ENCODE results near the gene RSPH10B2.
"Not testable (repeated sequence)": the region's sequence is repeated elsewhere in the genome, so short reads cannot be mapped to it uniquely, and the experiment has no call there.

GRCh38 chr7:6815470-6815869, 61.6 kb downstream of the RSPH10B2 start:
- TF ChIP-seq, protein P1, sequence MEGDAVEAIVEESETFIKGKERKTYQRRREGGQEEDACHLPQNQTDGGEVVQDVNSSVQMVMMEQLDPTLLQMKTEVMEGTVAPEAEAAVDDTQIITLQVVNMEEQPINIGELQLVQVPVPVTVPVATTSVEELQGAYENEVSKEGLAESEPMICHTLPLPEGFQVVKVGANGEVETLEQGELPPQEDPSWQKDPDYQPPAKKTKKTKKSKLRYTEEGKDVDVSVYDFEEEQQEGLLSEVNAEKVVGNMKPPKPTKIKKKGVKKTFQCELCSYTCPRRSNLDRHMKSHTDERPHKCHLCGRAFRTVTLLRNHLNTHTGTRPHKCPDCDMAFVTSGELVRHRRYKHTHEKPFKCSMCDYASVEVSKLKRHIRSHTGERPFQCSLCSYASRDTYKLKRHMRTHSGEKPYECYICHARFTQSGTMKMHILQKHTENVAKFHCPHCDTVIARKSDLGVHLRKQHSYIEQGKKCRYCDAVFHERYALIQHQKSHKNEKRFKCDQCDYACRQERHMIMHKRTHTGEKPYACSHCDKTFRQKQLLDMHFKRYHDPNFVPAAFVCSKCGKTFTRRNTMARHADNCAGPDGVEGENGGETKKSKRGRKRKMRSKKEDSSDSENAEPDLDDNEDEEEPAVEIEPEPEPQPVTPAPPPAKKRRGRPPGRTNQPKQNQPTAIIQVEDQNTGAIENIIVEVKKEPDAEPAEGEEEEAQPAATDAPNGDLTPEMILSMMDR (optimal IDR thresholded peaks at IDR 0.05 in 1 of 3, IDR thresholded peaks at IDR 0.05 in 1 of 3, conservative IDR thresholded peaks at IDR 0.05 in 1 of 3; ENCODE audit: extremely low read depth in 1 of 3, insufficient read depth in 2 of 3, low read length in 3 of 3), result not testable (repeated sequence)
- TF ChIP-seq EZH2 (IDR thresholded peaks at IDR 0.05; ENCODE audit: low read length), result not testable (repeated sequence)

Data from keratinocyte (primary cell).